GM19372 (cell line): ENCODE results near the gene CCDC88B.

ENCODE experiments used
- ATAC-seq: cut with Tn5 transposase; IDR thresholded peaks from one replicate; pipeline ENCODE4 v1.9.1; 2021; ENCODE audit warnings: mild to moderate bottlenecking, low read depth, moderate library complexity; ENCODE audit not compliant: unreplicated experiment

The CCDC88B gene

GRCh38 chr11:64379817-64380709 lies 40.1 kb downstream of the CCDC88B start:
- ATAC-seq, result no peak

DNA sequence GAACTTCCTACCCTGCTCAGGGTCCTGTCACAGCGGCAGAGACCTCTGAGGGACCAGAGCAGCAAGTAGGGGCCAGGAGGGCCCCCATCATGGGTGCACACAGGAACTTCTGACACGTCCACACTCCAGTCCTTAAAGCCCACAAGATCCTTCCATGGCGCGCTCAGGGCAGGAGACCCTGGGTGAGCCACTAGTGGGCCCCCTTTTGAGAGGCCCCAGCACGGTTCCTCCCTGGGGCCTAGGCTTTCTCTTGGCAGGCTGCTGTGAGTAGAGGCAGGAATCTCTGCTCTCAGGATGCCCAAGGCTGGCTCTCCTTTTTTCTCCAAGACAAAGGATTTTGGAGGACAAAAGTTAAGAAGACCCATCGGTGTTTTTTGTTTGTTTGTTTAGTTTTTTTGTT lies 41.3 kb downstream of the CCDC88B start:
- ATAC-seq, result no peak

- ATAC-seq, result no peak
Measured at GRCh38 chr11:64382047-64382446, 42.0 kb downstream of the CCDC88B start.

DNA sequence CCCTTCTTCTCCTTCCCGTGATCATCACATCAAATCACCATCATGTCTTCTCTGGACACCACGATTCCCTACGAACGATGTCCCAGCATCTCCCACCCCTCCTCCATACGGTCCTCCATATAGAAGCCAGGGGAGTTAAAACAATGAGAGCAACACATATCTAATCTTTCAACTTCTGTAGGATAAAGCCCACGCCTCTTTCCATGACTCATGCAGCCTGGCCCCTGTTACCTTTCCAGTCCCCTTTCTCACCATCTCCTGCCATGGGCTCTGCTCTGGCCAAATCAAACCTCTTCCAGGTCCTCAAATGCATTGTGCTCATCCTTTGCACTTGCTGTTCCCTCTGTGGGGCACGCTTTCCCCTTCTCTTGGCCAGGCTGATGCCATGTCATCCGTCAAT lies 42.6 kb downstream of the CCDC88B start:
- ATAC-seq, result no peak

- no peak for ATAC-seq
Measured at GRCh38 chr11:64383580-64383979, 43.6 kb downstream of the CCDC88B start.

- ATAC-seq, result no peak
Measured at GRCh38 chr11:64384028-64384737, 44.2 kb downstream of the CCDC88B start.

DNA sequence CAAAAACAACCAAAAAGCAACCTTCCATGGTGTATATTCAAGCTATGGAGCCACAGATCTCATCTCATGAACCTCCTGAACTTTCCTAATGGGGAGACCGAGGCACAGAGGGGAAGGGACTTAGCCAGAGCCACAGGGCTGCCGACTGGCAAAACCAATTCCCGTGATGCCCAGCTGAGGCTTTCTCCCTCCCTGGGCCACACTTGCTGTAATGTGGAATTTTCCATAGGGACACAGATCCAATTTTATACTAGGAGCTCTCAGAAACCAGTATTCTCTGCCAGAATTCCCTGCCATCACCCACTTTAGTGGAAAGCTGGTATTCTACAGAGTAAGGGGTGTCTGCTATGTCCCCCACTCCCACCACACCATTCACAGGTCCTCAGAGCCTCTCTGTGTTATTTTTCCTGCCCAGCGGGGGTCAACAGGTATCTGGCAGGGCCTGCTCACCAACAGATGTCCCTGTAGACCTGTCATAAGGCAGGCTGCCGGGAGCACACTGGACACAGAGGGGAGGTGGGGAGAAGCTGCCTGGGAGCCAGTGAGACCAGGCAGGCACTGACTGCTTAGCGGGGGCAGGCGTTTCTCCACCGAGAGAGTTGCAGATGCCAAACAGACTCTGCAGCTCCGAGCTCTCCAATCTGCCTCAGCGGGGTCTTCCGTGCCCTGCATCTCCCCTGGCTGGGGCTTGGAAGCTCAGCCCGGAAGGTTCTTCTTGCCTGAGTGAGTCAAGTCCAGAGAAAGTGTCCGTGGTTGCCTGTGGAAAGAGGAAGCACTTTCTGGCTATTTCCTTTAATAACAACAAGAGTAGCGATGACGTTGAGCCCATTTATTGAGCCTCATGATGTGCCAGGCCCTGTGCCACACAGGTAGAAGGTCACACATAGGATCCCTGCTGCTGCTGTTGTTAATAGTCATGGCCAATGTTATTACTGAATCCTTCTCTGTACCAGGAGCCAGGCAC lies 45.3 kb downstream of the CCDC88B start:
- ATAC-seq, result no peak

DNA sequence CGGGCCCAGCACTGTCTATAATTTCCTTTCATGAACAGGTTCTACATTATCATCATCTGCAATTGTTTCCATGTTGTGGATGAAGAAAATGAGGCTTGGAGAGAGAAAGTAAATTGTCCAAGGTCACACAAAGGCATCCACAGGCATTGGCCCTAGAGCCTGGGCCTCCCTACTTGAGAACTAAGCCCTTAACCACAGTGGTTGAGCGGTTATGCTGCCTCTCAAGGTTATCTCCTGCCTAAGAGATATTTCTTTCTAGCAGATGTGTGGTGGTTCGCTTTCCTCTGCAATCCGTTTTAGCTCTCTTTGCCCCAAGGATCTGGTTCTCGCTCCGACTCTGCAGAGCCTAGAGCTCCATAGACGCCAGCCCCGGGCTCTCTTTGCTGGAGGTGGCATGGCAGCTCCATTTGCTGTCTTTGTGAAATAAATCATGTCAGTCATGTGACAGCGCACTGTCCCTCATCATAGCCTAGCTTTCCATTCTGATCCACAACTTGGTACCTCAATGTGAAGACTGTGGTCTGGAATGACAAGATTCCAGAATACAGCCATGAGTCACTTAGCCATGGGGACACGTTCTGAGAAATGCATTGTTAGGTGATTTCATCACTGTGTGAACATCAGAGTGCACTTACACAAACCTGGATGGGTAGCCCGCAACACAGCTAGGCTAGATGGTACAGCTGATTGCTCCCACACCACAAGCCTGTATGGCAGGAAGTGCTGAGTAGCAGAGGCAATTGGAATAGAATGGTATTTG lies 46.1 kb downstream of the CCDC88B start:
- ATAC-seq, result no peak

GRCh38 chr11:64387916-64388315 lies 47.9 kb downstream of the CCDC88B start:
- ATAC-seq, result no peak

- no peak for ATAC-seq
Measured at GRCh38 chr11:64388894-64389293, 48.9 kb downstream of the CCDC88B start.

- ATAC-seq, result no peak
Measured at GRCh38 chr11:64389851-64390250, 49.8 kb downstream of the CCDC88B start.

- ATAC-seq, result no peak
Measured at GRCh38 chr11:64390558-64390957, 50.6 kb downstream of the CCDC88B start.

DNA sequence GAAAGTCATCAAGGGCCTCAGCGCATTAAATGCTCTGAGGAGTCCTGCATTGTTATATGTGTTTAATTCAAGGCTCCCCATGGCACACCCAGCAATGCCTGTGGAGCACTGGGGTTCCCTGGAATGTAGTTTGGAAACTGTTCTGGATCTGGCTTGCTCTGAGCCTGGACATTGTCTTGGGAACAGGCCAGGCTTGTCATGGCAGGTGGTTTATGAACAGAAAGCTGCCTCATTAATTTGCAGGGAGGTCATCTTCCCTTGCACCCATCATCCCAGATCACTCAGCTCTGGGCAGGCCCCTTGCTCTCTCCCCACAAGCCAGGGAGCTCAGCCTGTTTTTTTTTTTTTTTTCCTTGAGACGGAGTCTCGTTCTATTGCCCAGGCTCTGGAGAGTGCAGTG lies 51.8 kb downstream of the CCDC88B start:
- no peak for ATAC-seq

GRCh38 chr11:64395545-64396078 lies 55.6 kb downstream of the CCDC88B start:
- no peak for ATAC-seq

- ATAC-seq, result no peak
Measured at GRCh38 chr11:64396079-64396591, 56.1 kb downstream of the CCDC88B start.

GRCh38 chr11:64400102-64400501 lies 60.1 kb downstream of the CCDC88B start:
- no peak for ATAC-seq

GRCh38 chr11:64400667-64401066 lies 60.7 kb downstream of the CCDC88B start:
- no peak for ATAC-seq

- ATAC-seq, result no peak
Measured at GRCh38 chr11:64401775-64402174, 61.8 kb downstream of the CCDC88B start.

DNA sequence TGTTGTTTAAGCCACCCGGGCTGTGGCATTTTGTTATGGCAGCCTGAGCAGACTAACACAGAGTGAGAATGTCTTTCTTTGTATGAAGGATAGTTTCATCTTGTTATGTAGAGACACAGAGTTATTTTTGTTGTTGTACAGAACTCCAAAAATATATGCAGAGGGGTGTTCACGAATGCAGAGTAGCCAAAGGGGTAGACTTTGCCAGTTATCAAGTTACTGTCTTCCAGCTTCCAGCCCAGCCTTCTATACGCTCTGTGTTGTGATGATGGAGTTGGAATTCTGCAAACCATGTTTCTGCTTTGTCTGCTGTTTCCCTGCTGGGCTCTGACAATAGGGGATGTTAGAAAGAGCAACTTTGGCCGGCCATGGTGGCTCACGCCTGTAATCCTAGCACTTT lies 63.1 kb downstream of the CCDC88B start:
- ATAC-seq, result no peak
